ENCODE results near the gene KIAA0319L. TPM values are rescaled to one million over a fixed set of nuclear protein-coding genes. Genes with fewer than 3 reads are reported as not detected.

KIAA0319L gene
- total RNA-seq, 1 experiment from 2014 or later = 60.0 TPM

DNA sequence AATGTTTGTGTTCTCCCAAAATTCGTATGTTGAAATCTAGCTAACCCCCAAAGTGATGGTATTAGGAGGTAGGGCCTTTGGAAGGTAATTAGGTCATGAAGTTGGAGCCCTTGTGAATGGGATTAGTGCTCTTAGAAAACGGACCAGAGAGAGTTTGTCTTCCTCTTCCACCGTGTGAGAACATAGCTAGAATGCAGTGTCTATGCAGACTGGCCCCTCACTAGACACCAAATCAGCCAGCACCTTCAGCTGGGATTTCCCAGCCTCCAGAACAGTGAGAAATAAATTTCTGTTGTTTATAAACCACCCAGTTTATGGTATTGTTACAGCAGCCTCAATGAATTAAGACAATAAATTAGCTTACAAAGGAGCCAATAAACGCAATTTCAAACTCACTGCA, 58.0 kb downstream of the KIAA0319L start:
- ChIA-PET POLR2A (interaction anchor here (0.6 kb wide), 1 partner anchor 12 kb away, joined by 5 read pairs; no protein-coding TSS in a partner anchor), CTCF (no interaction called here)
- peaks cover 3% of the 10 kb centered on the region for H3K4me1 ChIP-seq (ENCODE audit: control insufficient read depth, insufficient read depth, low read length)
- TF ChIP-seq TCF7L2 (IDR thresholded peaks at IDR 0.05; ENCODE audit: low read depth, low read length) (no peak), SIN3A (IDR thresholded peaks at IDR 0.05; ENCODE audit: borderline replicate concordance, insufficient read depth, low read depth, low read length) (no peak), POLR2AphosphoS5 (IDR thresholded peaks at IDR 0.05; ENCODE audit: low read depth, low read length) (no peak)
- TF ChIP-seq, protein P1, sequence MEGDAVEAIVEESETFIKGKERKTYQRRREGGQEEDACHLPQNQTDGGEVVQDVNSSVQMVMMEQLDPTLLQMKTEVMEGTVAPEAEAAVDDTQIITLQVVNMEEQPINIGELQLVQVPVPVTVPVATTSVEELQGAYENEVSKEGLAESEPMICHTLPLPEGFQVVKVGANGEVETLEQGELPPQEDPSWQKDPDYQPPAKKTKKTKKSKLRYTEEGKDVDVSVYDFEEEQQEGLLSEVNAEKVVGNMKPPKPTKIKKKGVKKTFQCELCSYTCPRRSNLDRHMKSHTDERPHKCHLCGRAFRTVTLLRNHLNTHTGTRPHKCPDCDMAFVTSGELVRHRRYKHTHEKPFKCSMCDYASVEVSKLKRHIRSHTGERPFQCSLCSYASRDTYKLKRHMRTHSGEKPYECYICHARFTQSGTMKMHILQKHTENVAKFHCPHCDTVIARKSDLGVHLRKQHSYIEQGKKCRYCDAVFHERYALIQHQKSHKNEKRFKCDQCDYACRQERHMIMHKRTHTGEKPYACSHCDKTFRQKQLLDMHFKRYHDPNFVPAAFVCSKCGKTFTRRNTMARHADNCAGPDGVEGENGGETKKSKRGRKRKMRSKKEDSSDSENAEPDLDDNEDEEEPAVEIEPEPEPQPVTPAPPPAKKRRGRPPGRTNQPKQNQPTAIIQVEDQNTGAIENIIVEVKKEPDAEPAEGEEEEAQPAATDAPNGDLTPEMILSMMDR (IDR thresholded peaks at IDR 0.05) = no peak
- TF ChIP-seq, protein P2, sequence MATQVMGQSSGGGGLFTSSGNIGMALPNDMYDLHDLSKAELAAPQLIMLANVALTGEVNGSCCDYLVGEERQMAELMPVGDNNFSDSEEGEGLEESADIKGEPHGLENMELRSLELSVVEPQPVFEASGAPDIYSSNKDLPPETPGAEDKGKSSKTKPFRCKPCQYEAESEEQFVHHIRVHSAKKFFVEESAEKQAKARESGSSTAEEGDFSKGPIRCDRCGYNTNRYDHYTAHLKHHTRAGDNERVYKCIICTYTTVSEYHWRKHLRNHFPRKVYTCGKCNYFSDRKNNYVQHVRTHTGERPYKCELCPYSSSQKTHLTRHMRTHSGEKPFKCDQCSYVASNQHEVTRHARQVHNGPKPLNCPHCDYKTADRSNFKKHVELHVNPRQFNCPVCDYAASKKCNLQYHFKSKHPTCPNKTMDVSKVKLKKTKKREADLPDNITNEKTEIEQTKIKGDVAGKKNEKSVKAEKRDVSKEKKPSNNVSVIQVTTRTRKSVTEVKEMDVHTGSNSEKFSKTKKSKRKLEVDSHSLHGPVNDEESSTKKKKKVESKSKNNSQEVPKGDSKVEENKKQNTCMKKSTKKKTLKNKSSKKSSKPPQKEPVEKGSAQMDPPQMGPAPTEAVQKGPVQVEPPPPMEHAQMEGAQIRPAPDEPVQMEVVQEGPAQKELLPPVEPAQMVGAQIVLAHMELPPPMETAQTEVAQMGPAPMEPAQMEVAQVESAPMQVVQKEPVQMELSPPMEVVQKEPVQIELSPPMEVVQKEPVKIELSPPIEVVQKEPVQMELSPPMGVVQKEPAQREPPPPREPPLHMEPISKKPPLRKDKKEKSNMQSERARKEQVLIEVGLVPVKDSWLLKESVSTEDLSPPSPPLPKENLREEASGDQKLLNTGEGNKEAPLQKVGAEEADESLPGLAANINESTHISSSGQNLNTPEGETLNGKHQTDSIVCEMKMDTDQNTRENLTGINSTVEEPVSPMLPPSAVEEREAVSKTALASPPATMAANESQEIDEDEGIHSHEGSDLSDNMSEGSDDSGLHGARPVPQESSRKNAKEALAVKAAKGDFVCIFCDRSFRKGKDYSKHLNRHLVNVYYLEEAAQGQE (IDR thresholded peaks at IDR 0.05; ENCODE audit: insufficient read depth in 1 of 2, low read depth in 2 of 2, low read length in 1 of 2) = no peak
- intact Hi-C loops (cut with micrococcal nuclease; ENCODE audit: unreplicated experiment) = no loop called here
- no peaks in the 10 kb centered on the region for H3K36me3 ChIP-seq (ENCODE audit: control insufficient read depth, insufficient read depth, low read length)
- H3K4me3 ChIP-seq (ENCODE audit: low read depth in 2 of 2, low read length in 2 of 2) = no peak overlapping the region
- no peaks in the 10 kb centered on the region for H3K27me3 ChIP-seq (ENCODE audit: control insufficient read depth, insufficient read depth, low read length)
- no peak for ATAC-seq
- H3K27ac ChIP-seq (ENCODE audit: low read length) = no peak overlapping the region
- no TSS peak for BruUV-seq (replicated peaks)
- H3K9me3 ChIP-seq (ENCODE audit: control insufficient read depth, insufficient read depth, low read depth, low read length) = no peaks in the 10 kb centered on the region
- DNase-seq (ENCODE audit: low read depth, low spot score) = no peak
- in situ Hi-C loops (cut with HindIII; ENCODE audit: low pct_unique_long_range_greater_than_20kb, low sequenced_read_pairs) = no loop called here

DNA sequence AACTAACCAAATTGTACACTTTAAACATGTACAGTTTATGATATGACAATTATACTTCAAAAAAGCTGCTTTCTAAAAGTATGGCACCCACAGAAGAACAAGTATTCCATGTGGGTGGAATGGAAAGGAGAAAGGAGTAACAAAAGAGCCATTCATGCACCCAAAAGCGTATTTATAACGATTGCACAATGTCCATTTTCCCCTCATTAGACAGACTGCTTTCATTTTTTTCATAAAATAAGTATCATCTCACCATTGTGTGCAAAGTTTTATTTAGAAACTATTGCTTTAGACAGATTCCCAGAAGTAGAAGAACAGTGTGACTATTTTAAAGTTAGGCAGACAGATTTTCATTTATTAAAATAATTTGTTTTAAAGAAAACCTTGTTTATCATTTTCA, 59.6 kb downstream of the KIAA0319L start:
- ATAC-seq = no peak
- ChIA-PET CTCF (no interaction called here), POLR2A (no interaction called here)
- TF ChIP-seq, protein P1 (IDR thresholded peaks at IDR 0.05) = no peak
- TF ChIP-seq SIN3A (IDR thresholded peaks at IDR 0.05; ENCODE audit: borderline replicate concordance, insufficient read depth, low read depth, low read length) (no peak), POLR2AphosphoS5 (IDR thresholded peaks at IDR 0.05; ENCODE audit: low read depth, low read length) (no peak), TCF7L2 (IDR thresholded peaks at IDR 0.05; ENCODE audit: low read depth, low read length) (no peak)
- TF ChIP-seq, protein P2 (IDR thresholded peaks at IDR 0.05; ENCODE audit: insufficient read depth in 1 of 2, low read depth in 2 of 2, low read length in 1 of 2) = no peak
- intact Hi-C loops (cut with micrococcal nuclease; ENCODE audit: unreplicated experiment) (no loop called here), in situ Hi-C loops (cut with HindIII; ENCODE audit: low pct_unique_long_range_greater_than_20kb, low sequenced_read_pairs) (no loop called here)
- no peaks in the 10 kb centered on the region for H3K36me3 ChIP-seq (ENCODE audit: control insufficient read depth, insufficient read depth, low read length)
- peaks cover 3% of the 10 kb centered on the region for H3K4me1 ChIP-seq (ENCODE audit: control insufficient read depth, insufficient read depth, low read length)
- no TSS peak for BruUV-seq (replicated peaks)
- H3K9me3 ChIP-seq (ENCODE audit: control insufficient read depth, insufficient read depth, low read depth, low read length) = no peaks in the 10 kb centered on the region
- H3K4me3 ChIP-seq (ENCODE audit: low read depth in 2 of 2, low read length in 2 of 2) = no peak overlapping the region
- H3K27me3 ChIP-seq (ENCODE audit: control insufficient read depth, insufficient read depth, low read length) = no peaks in the 10 kb centered on the region
- no peak overlapping the region for H3K27ac ChIP-seq (ENCODE audit: low read length)
- no peak for DNase-seq (ENCODE audit: low read depth, low spot score)

All from Panc1 (cell line).